Smooth muscle cell of the umbilical artery (primary cell): ENCODE results near the gene TMPRSS15. TPM values are rescaled to one million over a fixed set of nuclear protein-coding genes. Genes with fewer than 3 reads are reported as not detected.

Source experiments
- total RNA-seq: library from RNA; depleted of rRNA; stranded (reverse); fragments of >200 nt; gene quantifications from 2 replicates; pipeline ENCODE4 v1.2.3, GENCODE V29; 2014

The TMPRSS15 gene
- not detected in 2 replicates for total RNA-seq

GRCh38 chr21:18403735-18404450, at the start of gene TMPRSS15:
TMPRSS15 (minus strand) TSS chr21:18403785; CDS start chr21:18403622, 163 bp downstream.

GRCh38 chr21:18244671-18245463, 158.7 kb downstream of the TMPRSS15 start, which contains the start of gene CHODL:
CHODL (plus strand) TSS chr21:18244833; CDS start chr21:18245224, 391 bp downstream.

Other genes with a start within 250 kb of the TMPRSS15 start
- gene CHODL, start 159.0 kb downstream of the TMPRSS15 start, total RNA-seq = not detected in 2 replicates